ENCODE measurements around the gene MYO10. TPM values are rescaled to one million over a fixed set of nuclear protein-coding genes. Genes with fewer than 3 reads are reported as not detected.

Gene MYO10
- total and polyA plus RNA-seq, 2 of the 8 experiments (the other 6 are each of a cell fraction or from before 2014, with no cell fraction given): 21.5 to 107 TPM

DNA sequence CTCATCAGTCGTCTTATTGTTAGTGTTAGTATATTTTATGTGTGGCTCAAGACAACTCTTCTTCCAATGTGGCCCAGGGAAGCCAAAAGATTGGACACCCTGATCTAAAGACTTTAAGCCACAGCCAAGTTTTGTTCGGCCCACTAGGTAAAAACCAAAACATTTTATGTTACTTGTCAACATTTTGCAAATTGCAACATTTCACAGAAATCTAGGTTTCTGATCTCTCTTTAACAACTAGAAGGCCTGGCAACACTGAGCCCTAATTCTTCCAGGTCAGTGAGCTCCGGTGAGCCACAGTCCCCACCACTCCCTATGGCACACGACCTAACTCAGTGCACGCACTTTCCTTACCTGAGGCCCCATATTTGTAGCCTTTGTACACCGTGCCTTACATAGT is 24.0 kb downstream of the MYO10 start:
- no peaks in the 10 kb centered on the region; the same call in 1 of the 2 replicates for H3K23me2 ChIP-seq (ENCODE audit: low read depth, low read length)
- H3K27me3 ChIP-seq (replicated peaks in 1 of 4; ENCODE audit: control insufficient read depth in 3 of 4, extremely low read depth in 1 of 4, insufficient read depth in 3 of 4, low read length in 3 of 4): no peaks in the 10 kb centered on the region
- H3K18ac ChIP-seq (ENCODE audit: extremely low read depth, low read length): no peak overlapping the region
- H4K20me1 ChIP-seq (replicated peaks in 1 of 2; ENCODE audit: control insufficient read depth in 1 of 2, insufficient read depth in 2 of 2, low read length in 2 of 2): peaks cover 0 to 2% of the 10 kb centered on the region in 2 experiments
- no peak overlapping the region for H3K4me2 ChIP-seq (ENCODE audit: insufficient read depth in 1 of 2, low read depth in 2 of 2, low read length in 2 of 2)
- DNase-seq (ENCODE audit: low read depth in 1 of 2, low spot score in 2 of 2) (no peak), FAIRE-seq (no peak)
- no peak overlapping the region for H2AK5ac ChIP-seq (ENCODE audit: low read depth, low read length)
- H3K79me2 ChIP-seq (ENCODE audit: control insufficient read depth in 1 of 2, insufficient read depth in 2 of 2, low read length in 2 of 2): peaks cover 0 to 89% of the 10 kb centered on the region in 2 experiments; a peak in 3 of 4 replicates
- H2BK12ac ChIP-seq (ENCODE audit: low read depth, low read length): no peak overlapping the region
- no peak overlapping the region for H3K14ac ChIP-seq (ENCODE audit: insufficient read length)
- no peak overlapping the region for H3K23ac ChIP-seq (ENCODE audit: insufficient read length)
- H3K79me1 ChIP-seq (ENCODE audit: low read depth, low read length): peaks cover 16% of the 10 kb centered on the region
- no peak overlapping the region for H2BK5ac ChIP-seq (ENCODE audit: low read depth, low read length)
- no peaks in the 10 kb centered on the region for H3K36me3 ChIP-seq (ENCODE audit: control insufficient read depth in 2 of 4, insufficient read depth in 4 of 4, low read length in 3 of 4)
- ChIA-PET POLR2A (ENCODE audit: partially characterized antibody) (interaction anchor here (0.6 to 1.3 kb wide), 2 partner anchors 12 to 17 kb away, joined by 3 to 4 read pairs; no protein-coding TSS in a partner anchor), CTCF (ENCODE audit: partially characterized antibody) (interaction anchor here (1.1 to 2.7 kb wide), 3 partner anchors 8 to 67 kb away, joined by 3 to 8 read pairs (median 4); no protein-coding TSS in a partner anchor)
- H3K4me1 ChIP-seq (replicated peaks in 1 of 4; ENCODE audit: control insufficient read depth in 3 of 4, insufficient read depth in 4 of 4, low read length in 3 of 4): peaks cover 0 to 2% (median 0%) of the 10 kb centered on the region in 4 experiments; a peak in 1 of 7 replicates
- H2BK15ac ChIP-seq (ENCODE audit: low read length): no peak overlapping the region
- no peak overlapping the region for H3K56ac ChIP-seq (replicated peaks; ENCODE audit: insufficient read length, low read depth, low read length)
- no peak overlapping the region for H2BK120ac ChIP-seq (replicated peaks; ENCODE audit: low read depth, low read length)
- no peak overlapping the region for H3K4me3 ChIP-seq (ENCODE audit: extremely low read depth in 1 of 4, insufficient read depth in 2 of 4, low read depth in 3 of 4, low read length in 4 of 4)
- H3K4ac ChIP-seq (replicated peaks; ENCODE audit: insufficient read length, low read depth, low read length): no peak overlapping the region
- no peak overlapping the region for H4K5ac ChIP-seq (ENCODE audit: insufficient read length, low read depth, low read length)
- WGBS, 2 experiments (ENCODE audit: extremely low coverage in 1 of 2, insufficient coverage in 1 of 2, insufficient read length in 1 of 2, insufficient replicate concordance in 2 of 2, low coverage in 1 of 2, low lambda C conversion rate in 2 of 2, missing lambda C conversion rate in 1 of 2): 92% methylated on average over 6 of the region's 6 CpGs; no CpG with 5 or more reads in 1 of the 2 experiments
- no peaks in the 10 kb centered on the region for H3K9me3 ChIP-seq (ENCODE audit: insufficient read depth in 2 of 2, low read depth in 1 of 2, low read length in 1 of 2)
- H4K8ac ChIP-seq (ENCODE audit: extremely low read depth, insufficient read depth, low read length): no peak overlapping the region
- H4K91ac ChIP-seq (replicated peaks; ENCODE audit: insufficient read length, low read length): no peak overlapping the region
- H2BK20ac ChIP-seq (ENCODE audit: low read length): no peak overlapping the region
- H2AFZ ChIP-seq (ENCODE audit: low read length): no peak overlapping the region
- H3K27ac ChIP-seq (ENCODE audit: low read depth, low read length): no peak overlapping the region
- H3K9ac ChIP-seq (replicated peaks in 1 of 4; ENCODE audit: extremely low read depth in 1 of 4, low read depth in 3 of 4, low read length in 3 of 4): no peak overlapping the region
- TF ChIP-seq, protein P1, sequence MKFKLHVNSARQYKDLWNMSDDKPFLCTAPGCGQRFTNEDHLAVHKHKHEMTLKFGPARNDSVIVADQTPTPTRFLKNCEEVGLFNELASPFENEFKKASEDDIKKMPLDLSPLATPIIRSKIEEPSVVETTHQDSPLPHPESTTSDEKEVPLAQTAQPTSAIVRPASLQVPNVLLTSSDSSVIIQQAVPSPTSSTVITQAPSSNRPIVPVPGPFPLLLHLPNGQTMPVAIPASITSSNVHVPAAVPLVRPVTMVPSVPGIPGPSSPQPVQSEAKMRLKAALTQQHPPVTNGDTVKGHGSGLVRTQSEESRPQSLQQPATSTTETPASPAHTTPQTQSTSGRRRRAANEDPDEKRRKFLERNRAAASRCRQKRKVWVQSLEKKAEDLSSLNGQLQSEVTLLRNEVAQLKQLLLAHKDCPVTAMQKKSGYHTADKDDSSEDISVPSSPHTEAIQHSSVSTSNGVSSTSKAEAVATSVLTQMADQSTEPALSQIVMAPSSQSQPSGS (IDR thresholded peaks at IDR 0.05; ENCODE audit: low read length): no peak
- TF ChIP-seq KDM1A (IDR thresholded peaks at IDR 0.05; ENCODE audit: borderline replicate concordance, low read length) (no peak), CBX8 (IDR thresholded peaks at IDR 0.05; ENCODE audit: borderline replicate concordance, low read depth, low read length) (no peak), POLR2AphosphoS5 (IDR thresholded peaks at IDR 0.05; ENCODE audit: low read depth, low read length) (no peak), SAP30 (IDR thresholded peaks at IDR 0.05; ENCODE audit: insufficient read depth, insufficient replicate concordance, low read length) (no peak), KDM5A (IDR thresholded peaks at IDR 0.05; ENCODE audit: low read length) (no peak), RAD21 (IDR thresholded peaks at IDR 0.05 in 1 of 2, conservative IDR thresholded peaks at IDR 0.05 in 1 of 2; ENCODE audit: low read depth in 2 of 2, low read length in 2 of 2) (no peak), KDM4A (IDR thresholded peaks at IDR 0.05; ENCODE audit: low read depth, low read length, severe bottlenecking) (no peak), NRF1 (IDR thresholded peaks at IDR 0.05; ENCODE audit: low read depth, low read length) (no peak), TAF7 (optimal IDR thresholded peaks at IDR 0.05; ENCODE audit: borderline replicate concordance, low read depth, low read length) (no peak), BRCA1 (IDR thresholded peaks at IDR 0.05; ENCODE audit: low read depth, low read length) (no peak)
